Effector memory CD4-positive, alpha-beta T cell (primary cell): ENCODE results near the gene PPP2R3C.

ENCODE experiments used
- DNase-seq, 3 donors: peaks; one replicate each; pipeline ENCODE4 v3.0.0-alpha.2; 2020
- H3K27ac ChIP-seq: 2 replicates; pipeline ENCODE4 v1.7.0; 2013; ENCODE audit warnings: mild to moderate bottlenecking, low read length, moderate library complexity; ENCODE audit not compliant: insufficient read depth, poor library complexity, severe bottlenecking
- H3K27me3 ChIP-seq: replicated peaks from 2 replicates; pipeline ENCODE4 v1.7.0; 2013; ENCODE audit warnings: mild to moderate bottlenecking, low read length; ENCODE audit not compliant: insufficient read depth, control insufficient read depth, poor library complexity, severe bottlenecking
- H3K36me3 ChIP-seq: 2 replicates; pipeline ENCODE4 v1.7.0; 2013; ENCODE audit warnings: mild to moderate bottlenecking, low read length, moderate library complexity; ENCODE audit not compliant: control insufficient read depth, insufficient read depth
- H3K4me1 ChIP-seq: 2 replicates; pipeline ENCODE4 v1.7.0; 2013; ENCODE audit warnings: low read length, mild to moderate bottlenecking; ENCODE audit not compliant: control insufficient read depth, insufficient read depth, poor library complexity, severe bottlenecking
- H3K4me3 ChIP-seq: 2 replicates; pipeline ENCODE4 v1.7.0; 2013; ENCODE audit warnings: low read length, low read depth, mild to moderate bottlenecking; ENCODE audit not compliant: insufficient read depth, poor library complexity, severe bottlenecking
- H3K9me3 ChIP-seq: 2 replicates; pipeline ENCODE4 v1.7.0; 2013; ENCODE audit warnings: mild to moderate bottlenecking, low read length, moderate library complexity; ENCODE audit not compliant: control insufficient read depth

The PPP2R3C gene

GRCh38 chr14:35133542-35134328 lies 11.9 kb upstream of the PPP2R3C start:
- Histone ChIP-seq H3K4me1 (no peaks in the 10 kb centered on the region), H3K9me3 (no peaks in the 10 kb centered on the region), H3K27ac (no peak overlapping the region), H3K36me3 (peaks cover 21% of the 10 kb centered on the region), H3K4me3 (no peak overlapping the region), H3K27me3 (no peaks in the 10 kb centered on the region)
- no peak for DNase-seq

GRCh38 chr14:35124127-35124526 lies 2.3 kb upstream of the PPP2R3C start:
- Histone ChIP-seq H3K27ac (no peak overlapping the region), H3K4me3 (peak overlapping the region; percentile 73), H3K9me3 (no peaks in the 10 kb centered on the region), H3K27me3 (no peaks in the 10 kb centered on the region), H3K36me3 (peaks cover 11% of the 10 kb centered on the region), H3K4me1 (peaks cover 28% of the 10 kb centered on the region)
- no peak for DNase-seq

GRCh38 chr14:35123388-35123703 lies 1.6 kb upstream of the PPP2R3C start:
- H3K27me3 ChIP-seq, result no peaks in the 10 kb centered on the region
- no peaks in the 10 kb centered on the region for H3K9me3 ChIP-seq
- H3K36me3 ChIP-seq, result peaks cover 6% of the 10 kb centered on the region
- peak overlapping the region; percentile 99 for H3K27ac ChIP-seq
- DNase-seq, result no peak
- peak overlapping the region; percentile 73 for H3K4me3 ChIP-seq
- peaks cover 28% of the 10 kb centered on the region for H3K4me1 ChIP-seq

- peaks cover 2% of the 10 kb centered on the region for H3K36me3 ChIP-seq
- H3K27ac ChIP-seq, result peak overlapping the region; percentile 99
- peaks cover 28% of the 10 kb centered on the region for H3K4me1 ChIP-seq
- no peak for DNase-seq
- H3K9me3 ChIP-seq, result no peaks in the 10 kb centered on the region
- H3K4me3 ChIP-seq, result peak overlapping the region; percentile 73
- H3K27me3 ChIP-seq, result no peaks in the 10 kb centered on the region
Measured at GRCh38 chr14:35122696-35123387, 1.1 kb upstream of the PPP2R3C start.

GRCh38 chr14:35121026-35121886 lies 534 bp downstream of the PPP2R3C start:
- no peak for DNase-seq
- H3K27ac ChIP-seq, result peak overlapping the region; percentile 99
- H3K4me3 ChIP-seq, result peak overlapping the region; percentile 73
- no peaks in the 10 kb centered on the region for H3K9me3 ChIP-seq
- H3K36me3 ChIP-seq, result no peaks in the 10 kb centered on the region
- H3K27me3 ChIP-seq, result no peaks in the 10 kb centered on the region
- H3K4me1 ChIP-seq, result peaks cover 24% of the 10 kb centered on the region

- Histone ChIP-seq H3K4me3 (no peak overlapping the region), H3K27ac (no peak overlapping the region), H3K36me3 (peaks cover 23% of the 10 kb centered on the region), H3K27me3 (no peaks in the 10 kb centered on the region), H3K4me1 (peaks cover 8% of the 10 kb centered on the region), H3K9me3 (no peaks in the 10 kb centered on the region)
- DNase-seq, result no peak
Measured at GRCh38 chr14:35117112-35117511, 4.7 kb downstream of the PPP2R3C start.

GRCh38 chr14:35116242-35116641 lies 5.5 kb downstream of the PPP2R3C start:
- H3K9me3 ChIP-seq, result no peaks in the 10 kb centered on the region
- no peak overlapping the region for H3K4me3 ChIP-seq
- peaks cover 31% of the 10 kb centered on the region for H3K36me3 ChIP-seq
- DNase-seq, result no peak
- H3K4me1 ChIP-seq, result peaks cover 7% of the 10 kb centered on the region
- no peak overlapping the region for H3K27ac ChIP-seq
- no peaks in the 10 kb centered on the region for H3K27me3 ChIP-seq

- Histone ChIP-seq H3K27ac (no peak overlapping the region), H3K9me3 (no peaks in the 10 kb centered on the region), H3K27me3 (no peaks in the 10 kb centered on the region), H3K4me3 (no peak overlapping the region), H3K4me1 (no peaks in the 10 kb centered on the region), H3K36me3 (peaks cover 49% of the 10 kb centered on the region)
- no peak for DNase-seq
Measured at GRCh38 chr14:35114036-35114435, 7.8 kb downstream of the PPP2R3C start.

GRCh38 chr14:35113308-35113950 lies 8.4 kb downstream of the PPP2R3C start:
- Histone ChIP-seq H3K27me3 (no peaks in the 10 kb centered on the region), H3K4me1 (no peaks in the 10 kb centered on the region), H3K9me3 (no peaks in the 10 kb centered on the region), H3K36me3 (peaks cover 49% of the 10 kb centered on the region), H3K27ac (no peak overlapping the region), H3K4me3 (no peak overlapping the region)
- no peak for DNase-seq
